Stimulated activated CD4-positive, alpha-beta T cell treated with anti-CD3 and anti-CD28 coated beads, Interleukin-12 subunit alpha, Interleukin-12 subunit beta, amount 100 ng/mL, for 4 hours (primary cell): ENCODE data around the gene RBM34.
A peak's percentile ranks its signal among the peaks of the same experiment; 100 is the strongest.
"Not testable (repeated sequence)": the region's sequence is repeated elsewhere in the genome, so short reads cannot be mapped to it uniquely, and the experiment has no call there.

Experiments
- DNase-seq: peaks from one replicate; pipeline ENCODE4 v3.0.0-alpha.2; 2020

The RBM34 gene

DNA sequence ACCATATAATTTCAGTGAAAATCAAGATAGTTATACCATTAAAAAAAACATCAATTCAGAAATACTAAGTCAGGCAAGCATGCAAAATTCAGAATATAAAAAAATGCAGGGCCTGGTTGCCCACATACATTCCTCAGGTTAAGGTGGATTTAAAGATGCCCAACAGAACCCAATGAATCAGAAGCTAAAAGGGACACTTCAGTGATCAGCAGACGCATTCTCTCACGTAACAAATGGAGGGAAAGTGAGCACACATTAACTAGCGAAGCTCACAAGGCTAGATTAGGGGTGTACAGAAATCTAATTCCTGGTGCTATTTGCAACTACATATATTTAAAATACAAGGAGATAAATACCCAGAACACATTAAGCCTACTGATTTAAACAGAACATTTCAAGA lies 49.9 kb downstream of the RBM34 start:
- DNase-seq: no peak

- no peak for DNase-seq
These were observed 52.2 kb downstream of the RBM34 start for GRCh38 chr1:235108876-235109275.

- DNase-seq: no peak
These were observed 52.9 kb downstream of the RBM34 start for GRCh38 chr1:235108185-235108593.

- no peak for DNase-seq
These were observed 53.5 kb downstream of the RBM34 start for GRCh38 chr1:235107368-235108184.

DNA sequence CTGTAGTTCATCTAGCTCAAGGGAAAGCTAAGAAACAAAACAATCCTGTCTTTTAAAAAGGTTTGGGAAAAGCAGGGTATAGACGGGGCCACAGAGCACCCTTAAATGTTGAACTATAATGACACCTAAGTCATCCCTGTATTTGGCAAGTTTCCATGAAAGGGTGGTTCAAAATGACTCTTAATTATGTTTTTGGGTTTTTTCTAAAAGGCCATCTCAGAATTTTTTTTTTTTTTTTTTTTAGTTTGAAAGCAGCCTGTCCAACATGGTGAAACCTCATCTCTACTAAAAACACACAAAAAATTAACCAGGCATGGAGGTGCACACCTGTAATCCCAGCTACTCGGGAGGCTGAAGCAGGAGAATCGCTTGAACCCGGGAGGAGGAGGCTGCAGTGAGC lies 54.6 kb downstream of the RBM34 start:
- DNase-seq: no peak

DNA sequence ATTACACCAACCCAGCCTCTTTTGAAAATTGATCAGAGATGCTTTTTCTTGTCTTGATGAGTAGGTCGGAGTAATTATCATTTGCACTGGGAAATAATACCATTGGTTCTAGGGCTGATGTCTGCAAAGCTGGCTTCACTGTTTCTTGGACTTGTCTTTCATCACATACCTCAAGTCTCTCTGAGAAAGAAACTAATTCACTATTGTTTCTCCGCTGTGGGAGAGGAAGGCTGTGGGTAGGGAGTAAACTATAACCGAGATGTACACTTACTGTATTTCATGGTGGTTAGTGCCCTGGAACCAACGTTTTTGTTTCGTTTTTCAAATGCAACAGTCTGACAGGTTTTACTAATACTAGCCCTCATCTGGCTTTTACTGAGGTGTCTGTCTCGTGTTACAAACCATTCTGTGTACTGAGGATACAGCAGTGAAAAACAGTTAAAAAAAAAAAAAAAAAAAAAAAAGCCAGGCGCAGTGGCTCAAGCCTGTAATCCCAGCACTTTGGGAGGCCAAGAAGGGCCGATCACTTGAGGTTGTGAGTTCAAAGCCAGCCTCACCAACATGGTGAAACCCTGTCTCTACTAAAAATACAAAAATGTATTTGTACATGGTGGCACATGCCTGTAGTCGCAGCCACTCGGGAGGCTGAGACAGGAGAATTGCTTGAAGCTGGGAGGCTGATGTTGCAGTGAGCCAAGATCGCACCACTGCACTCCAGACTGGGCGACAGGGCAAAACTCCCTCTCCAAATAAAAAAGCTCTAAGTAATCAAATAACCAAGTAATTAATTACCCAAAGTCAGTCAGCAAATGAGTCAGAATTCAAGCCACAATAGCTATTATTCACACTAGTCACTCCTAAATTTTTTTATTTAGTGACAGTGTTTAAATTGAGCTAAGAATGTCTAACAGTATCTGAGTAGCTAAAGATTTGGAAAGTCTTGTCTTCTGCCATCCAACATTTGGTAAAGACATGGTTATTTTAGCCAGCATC lies 55.7 kb downstream of the RBM34 start:
- no peak for DNase-seq

DNA sequence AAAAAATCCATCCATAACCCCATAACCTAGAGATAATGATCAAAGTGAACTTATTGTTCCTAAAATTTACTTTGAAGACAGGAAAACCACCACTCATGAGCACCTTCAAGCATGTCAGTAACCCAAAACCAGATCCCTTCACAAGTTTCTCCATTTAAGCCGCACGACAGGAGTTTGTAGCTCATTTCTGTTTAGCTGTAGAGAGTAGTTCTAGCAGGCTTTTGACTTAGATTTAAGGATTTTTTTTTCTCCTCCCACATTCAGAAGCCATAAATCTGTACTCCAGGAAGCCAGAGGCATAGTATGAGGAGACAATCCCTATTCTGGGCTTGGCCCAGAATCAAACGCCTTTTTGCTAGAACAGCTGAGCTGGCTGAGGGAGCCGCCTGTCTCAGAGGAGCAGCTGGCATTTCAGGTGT lies 58.0 kb downstream of the RBM34 start:
- no peak for DNase-seq

- no peak for DNase-seq
These were observed 58.8 kb downstream of the RBM34 start for GRCh38 chr1:235102259-235102582.

DNA sequence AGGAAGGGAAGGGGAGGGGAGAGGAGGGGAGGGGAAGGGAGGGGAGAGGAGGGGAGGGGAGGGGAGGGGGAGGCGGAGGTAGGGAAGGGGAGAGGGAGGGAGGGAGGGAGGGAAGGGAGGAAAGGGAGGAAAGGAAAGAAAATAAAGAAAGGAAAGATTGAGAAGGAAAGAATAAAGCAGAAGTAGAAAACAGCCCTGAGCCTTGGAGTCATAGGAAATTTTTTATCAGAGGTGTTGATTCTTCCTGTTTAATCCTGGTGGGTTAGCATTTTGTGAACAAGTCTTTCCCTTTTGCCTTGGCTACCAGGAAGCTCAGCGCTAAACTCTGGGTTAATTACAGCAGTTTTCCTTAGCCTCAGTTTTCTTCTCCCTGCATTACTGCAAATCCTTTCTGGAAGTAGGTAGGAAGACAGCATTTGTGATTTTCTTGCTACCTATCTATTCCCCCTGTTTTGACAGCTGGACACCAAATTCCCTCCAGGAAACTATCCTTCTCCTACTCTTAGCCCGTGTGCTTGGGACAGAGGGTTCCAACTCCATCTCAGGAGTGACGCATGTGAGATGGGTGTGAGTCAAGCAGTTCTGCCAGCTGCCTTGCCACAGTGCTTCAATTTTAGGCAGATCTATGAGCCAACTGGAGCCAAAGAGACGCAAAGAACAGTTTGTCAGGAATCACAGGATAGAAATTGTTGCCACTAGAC lies 59.3 kb downstream of the RBM34 start:
- no peak for DNase-seq

DNA sequence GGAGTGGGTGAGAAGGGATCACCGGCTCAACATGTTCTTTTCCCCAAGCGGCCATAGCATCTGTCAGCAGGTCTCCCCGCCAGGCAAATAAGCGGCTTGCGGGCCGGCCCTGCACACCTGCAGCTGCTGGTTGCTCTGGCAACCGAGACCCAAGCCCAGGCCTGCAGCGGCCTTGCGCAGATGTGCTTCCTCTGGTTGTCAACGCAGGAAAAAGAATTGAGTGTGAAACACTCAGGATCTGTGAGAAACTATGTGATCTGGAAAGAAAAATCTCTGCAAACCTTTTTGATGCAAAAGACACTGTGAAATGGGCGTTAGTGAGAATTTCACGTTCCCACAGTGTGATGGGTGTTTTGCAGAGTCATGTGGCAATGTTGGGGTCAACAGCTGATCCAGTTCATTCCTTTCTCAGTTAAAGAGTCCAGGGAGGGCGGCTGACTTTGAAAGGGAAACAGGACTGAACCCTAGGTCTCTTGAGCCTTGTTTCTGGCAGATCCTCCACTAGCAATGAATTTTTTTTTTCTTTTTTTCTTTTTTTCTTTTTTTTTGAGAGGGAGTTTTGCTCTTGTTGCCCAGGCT lies 60.8 kb downstream of the RBM34 start:
- DNase-seq: no peak

GRCh38 chr1:235098991-235099390 lies 62.1 kb downstream of the RBM34 start:
- no peak for DNase-seq

- no peak for DNase-seq
These were observed 62.5 kb downstream of the RBM34 start for GRCh38 chr1:235098547-235098946.

DNA sequence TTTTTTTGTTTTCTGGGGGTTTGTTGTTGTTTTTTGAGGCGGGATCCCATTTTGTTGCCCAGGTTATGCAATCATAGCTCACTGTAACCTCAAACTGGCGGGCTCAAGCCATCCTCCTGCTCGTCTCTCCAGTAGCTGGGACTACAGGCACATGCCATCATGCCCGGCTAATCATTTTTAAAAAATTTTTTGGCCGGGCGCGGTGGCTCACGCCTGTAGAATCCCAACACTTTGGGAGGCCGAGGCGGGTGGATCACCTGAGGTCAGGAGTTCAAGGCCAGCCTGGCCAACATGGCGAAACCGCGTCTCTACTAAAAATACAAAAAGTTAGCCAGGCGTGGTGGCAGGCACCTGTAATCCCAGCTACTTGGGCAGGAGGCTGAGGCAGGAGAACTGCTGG lies 63.5 kb downstream of the RBM34 start:
- not testable (repeated sequence) for DNase-seq

GRCh38 chr1:235095938-235096562 lies 65.0 kb downstream of the RBM34 start:
- no peak for DNase-seq

DNA sequence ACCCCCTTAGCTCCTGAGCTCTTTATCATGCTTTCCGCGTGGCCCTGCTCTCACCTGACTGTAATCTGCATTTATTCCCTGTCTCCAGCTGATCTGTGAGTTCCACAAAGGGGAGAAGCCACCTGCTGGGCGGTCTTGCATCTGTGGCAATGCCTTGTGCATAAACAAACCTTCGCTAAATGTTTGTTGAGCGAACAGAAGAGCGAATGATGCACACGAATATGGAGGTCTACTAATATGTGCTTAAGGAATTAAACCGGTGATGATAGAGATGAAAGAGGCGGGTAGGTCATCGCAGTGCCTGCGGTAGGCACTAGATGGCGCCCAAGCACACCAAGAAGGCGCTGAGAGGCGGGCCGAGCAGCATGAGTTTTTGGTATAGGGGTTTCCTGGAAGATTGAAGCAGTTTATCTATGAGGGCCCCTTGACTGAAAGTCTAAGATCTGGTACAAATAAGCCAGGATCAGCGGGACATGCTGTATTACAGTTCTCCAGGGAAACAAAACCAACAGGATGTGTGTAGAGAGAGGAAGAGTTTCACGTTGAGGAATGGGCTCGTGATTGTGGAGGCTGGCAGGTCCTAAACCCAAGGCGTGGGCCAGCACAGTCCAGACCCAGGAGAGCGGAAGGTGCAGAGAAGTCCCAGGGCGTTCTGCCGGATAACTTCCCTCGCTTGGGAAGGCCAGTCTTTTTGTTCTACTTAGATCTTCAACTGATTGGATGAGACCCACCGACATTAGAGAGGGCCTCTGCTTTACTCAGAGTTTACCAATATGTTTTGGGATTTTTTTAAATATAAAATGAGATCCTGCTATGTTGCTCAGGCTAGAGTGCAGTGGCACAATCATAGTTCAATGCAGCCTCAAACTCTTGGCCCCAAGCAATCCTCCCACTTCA lies 67.1 kb downstream of the RBM34 start:
- peak; percentile 84 for DNase-seq

DNA sequence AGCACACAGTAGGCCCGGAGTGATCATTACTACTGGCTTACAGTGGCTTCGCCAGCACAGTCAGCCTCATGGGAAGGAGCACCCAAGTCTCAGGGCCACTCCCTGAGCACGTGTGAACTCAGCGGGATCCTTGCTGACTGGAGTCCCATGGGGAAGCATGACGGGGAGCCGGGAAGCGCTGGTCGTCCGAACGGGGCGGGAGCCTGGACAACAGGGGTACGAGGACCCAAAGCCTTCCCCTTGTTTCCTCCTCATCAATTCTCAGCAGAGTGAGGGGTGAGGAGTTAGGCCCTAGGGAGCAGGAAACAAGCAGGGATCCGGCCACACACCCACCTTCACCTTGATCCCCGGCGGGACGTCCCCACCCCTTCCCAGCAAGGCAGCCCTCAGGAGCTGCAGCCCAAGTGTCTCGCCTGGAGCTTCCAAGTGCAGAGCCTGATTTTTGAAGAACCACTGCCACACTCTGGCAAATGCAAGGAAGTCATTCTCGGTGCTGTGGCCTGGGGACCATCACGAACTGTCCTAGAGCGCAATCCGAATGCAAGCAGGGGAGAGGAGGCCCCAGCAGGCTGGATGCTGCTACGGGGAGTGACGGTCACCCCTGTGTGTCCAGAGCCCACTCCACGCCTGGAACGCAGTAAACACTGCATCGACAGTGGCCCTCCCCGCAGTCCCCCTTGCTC lies 67.9 kb downstream of the RBM34 start:
- no peak for DNase-seq

GRCh38 chr1:235092415-235092814 lies 68.6 kb downstream of the RBM34 start:
- not testable (repeated sequence) for DNase-seq

DNA sequence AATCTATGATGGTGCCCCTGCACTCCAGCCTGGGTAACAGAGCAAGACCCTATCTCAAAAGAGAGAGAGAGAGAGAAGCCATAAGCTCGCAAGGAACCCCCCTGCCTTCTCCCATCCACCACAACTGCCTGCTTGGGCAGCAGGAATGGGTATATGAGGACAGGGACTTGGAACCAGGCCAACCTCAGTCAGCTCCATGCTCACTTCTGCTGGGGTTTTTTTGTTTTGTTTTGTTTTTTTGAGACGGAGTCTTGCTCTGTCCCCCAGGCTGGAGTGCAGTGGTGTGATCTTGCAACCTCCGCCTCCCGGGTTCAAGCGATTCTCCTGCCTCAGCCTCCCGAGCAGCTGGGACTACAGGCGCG lies 69.0 kb downstream of the RBM34 start:
- DNase-seq: not testable (repeated sequence)

- not testable (repeated sequence) for DNase-seq
These were observed 69.6 kb downstream of the RBM34 start for GRCh38 chr1:235091319-235092044.
